OCI-LY7 (cell line): ENCODE measurements around the gene MAP3K21.

Source experiments
- CTCF ChIP-seq: fragments of 200-600 bp; sonication (generic); conservative IDR thresholded peaks from 2 replicates; pipeline ENCODE4 v1.5.1; 2014; ENCODE audit warnings: mild to moderate bottlenecking, antibody characterized with exemption, low read length, moderate library complexity, mixed read lengths
- EZH2phosphoT487 ChIP-seq: fragments of 200-600 bp; sonication (generic); IDR thresholded peaks from 2 replicates; pipeline ENCODE4 v1.6.1; 2018; ENCODE audit warnings: low read depth, borderline replicate concordance, mild to moderate bottlenecking, mixed run types, antibody characterized with exemption, low read length, moderate library complexity, mixed read lengths

GRCh38 chr1:233295975-233296322 is 31.6 kb upstream of the MAP3K21 start:
- TF ChIP-seq CTCF (no peak), EZH2phosphoT487 (no peak)
